Ureter (tissue), 1 donor: ENCODE measurements around the gene HSPA1A. TPM values are rescaled to one million over a fixed set of nuclear protein-coding genes. Genes with fewer than 3 reads are reported as not detected.
"Not testable (repeated sequence)": the region's sequence is repeated elsewhere in the genome, so short reads cannot be mapped to it uniquely, and the experiment has no call there.

Source experiments
- DNase-seq: peaks from one replicate; pipeline ENCODE4 v3.0.0-alpha.2; 2020; ENCODE audit warnings: low spot score
- total RNA-seq: library from RNA; stranded (reverse); gene quantifications from one replicate; pipeline ENCODE4 v1.2.4, GENCODE V29; 2023
- donor health status: DM: yes; HTN: yes; CAD: no.

The HSPA1A gene
- total RNA-seq, 1 donor from 2014 or later = 191 TPM

GRCh38 chr6:31781244-31782125 lies 33.9 kb upstream of the HSPA1A start:
- DNase-seq = no peak

- no peak for DNase-seq
These were observed 33.1 kb upstream of the HSPA1A start for GRCh38 chr6:31782126-31782855.

DNA sequence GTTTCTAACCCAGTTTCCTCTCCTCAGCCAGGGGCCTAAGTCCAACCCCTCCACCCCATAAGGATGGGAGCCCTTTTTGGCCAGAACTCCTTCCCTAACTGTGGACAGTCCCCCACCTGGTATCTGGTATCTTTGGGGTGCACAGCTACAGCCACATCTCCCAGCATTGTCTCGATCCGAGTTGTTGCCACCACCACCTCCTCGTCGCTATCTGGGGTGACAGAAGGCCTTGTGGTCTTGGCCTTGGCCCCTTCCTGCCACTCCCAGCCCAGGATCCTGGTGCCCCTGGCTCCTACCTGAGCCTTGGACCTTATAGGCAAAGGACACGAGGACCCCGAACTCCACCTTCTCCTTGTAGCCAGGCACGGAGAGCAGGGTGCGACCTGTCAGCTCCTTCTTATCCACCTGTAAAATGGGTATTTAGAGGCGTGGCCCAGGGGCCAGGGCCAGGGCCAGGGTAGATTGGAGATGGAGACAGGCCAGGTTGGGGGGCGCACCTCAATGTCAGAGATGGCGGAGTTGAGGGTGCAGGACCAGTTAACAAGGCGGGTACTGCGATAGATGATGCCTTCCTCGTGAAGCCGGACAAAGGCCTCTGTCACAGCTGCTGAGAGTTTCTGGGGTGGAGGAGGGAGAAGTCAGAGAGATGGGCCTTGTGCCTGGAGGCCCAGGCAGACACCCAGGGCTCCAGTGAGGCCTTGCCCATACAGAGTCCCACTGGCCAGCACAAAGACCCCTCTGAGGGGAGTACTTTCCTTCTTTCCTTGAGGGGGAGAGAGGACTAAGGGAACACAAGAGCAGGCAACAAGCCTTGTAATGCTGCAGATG lies 31.0 kb upstream of the HSPA1A start:
- DNase-seq = no peak

DNA sequence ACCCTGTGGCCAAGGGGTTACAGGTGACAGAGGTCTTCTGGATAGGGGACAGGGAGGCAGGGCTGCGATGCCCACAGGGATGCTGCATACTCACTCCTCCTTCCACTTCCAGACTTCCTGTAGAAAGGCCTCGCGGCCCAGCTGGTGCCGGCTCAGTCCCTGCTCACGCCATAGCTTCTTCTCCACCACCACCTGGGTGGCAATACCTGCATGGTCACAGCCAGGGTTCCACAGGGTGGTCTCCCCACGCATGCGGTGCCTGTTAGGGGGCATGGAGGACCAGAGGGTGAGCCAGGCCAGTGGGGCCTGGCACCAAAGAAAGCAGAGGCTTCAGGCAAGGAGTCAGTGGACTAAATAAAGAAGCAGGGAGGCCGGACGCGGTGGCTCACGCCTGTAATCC lies 29.9 kb upstream of the HSPA1A start:
- no peak for DNase-seq

DNA sequence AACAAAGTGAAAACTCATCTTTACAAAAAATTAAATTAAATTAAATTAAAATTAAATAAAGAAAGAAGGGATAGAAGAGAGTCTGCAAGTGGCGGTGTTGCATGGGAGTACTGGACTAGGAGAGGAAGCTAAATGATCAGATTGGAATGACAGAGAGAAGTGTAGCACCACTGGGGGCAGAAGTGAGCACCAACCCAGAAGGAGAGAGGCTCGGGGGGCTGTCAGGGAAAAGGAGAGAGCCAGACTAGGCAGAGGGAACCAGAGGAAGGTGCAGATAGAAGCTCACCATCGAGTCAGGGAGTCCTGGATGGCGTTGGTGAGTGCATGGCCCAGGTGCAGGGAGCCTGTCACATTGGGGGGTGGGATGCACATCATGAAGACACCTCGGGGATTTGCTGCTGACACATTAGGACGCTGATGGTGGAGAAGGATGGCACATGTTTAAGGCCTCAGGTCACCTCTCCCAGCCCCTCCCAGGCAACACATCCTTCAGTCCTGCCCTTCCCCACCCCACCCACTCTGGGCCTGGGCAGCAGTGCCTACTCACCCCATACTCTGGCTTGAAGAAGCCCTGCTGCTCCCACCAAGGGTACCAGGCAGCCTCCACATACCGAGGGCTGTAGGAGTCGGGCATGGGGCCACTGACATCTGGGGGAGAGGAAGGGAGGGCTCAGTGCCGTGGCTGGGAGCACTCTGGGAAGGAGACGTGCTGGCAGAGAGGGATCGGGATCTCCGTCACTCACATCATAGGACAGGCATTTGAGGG lies 23.8 kb upstream of the HSPA1A start:
- peak; percentile 60 for DNase-seq

GRCh38 chr6:31792090-31792374 lies 23.3 kb upstream of the HSPA1A start:
- no peak for DNase-seq

GRCh38 chr6:31792761-31793171 lies 22.6 kb upstream of the HSPA1A start:
- no peak for DNase-seq

DNA sequence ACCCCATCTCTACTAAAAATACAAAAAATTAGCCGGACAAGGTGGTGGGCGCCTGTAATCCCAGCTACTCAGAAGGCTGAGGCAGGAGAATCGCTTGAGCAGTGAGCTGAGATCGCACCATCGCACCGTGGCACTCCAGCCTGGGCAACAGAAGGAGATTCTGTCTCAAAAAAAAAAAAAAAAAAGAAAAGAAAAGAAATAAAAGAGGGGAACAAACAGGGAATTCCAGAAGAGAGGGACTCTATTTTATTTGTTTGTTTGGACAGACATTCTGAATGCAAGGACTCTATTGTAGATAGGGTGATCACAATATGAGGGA lies 21.5 kb upstream of the HSPA1A start:
- not testable (repeated sequence) for DNase-seq

DNA sequence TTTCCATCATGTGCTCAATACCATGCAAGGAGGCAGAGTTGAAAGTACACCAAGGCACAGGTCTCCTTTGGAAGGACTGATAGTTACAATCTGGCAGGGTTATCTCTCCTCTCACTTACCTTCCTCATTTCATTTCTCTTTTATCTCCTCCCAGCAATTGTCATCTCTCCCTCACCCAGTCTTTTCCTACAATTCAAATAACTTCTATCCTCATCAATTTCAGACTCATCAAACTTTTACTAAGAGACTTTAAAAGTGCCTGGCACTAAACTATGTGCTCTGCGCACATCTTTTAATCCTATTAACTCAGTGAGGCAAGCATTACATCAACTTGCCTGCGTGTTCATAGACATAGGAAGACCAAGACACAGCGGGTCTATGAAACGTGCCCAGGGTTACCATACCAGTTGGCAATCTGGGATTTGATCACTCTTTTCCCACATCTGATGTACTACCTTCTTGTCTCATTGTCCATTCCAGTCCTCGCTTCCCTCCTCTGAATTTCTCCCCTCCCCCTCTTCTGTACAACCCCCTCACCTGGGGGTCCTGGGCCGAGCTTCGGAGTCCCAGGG lies 21.0 kb upstream of the HSPA1A start:
- no peak for DNase-seq

GRCh38 chr6:31794866-31795615 lies 20.3 kb upstream of the HSPA1A start:
- DNase-seq = no peak

- peak; percentile 93 for DNase-seq
These were observed 19.6 kb upstream of the HSPA1A start, which contains the start of gene VARS1 for GRCh38 chr6:31795616-31796298. Gene VARS1 (minus strand): TSS chr6:31795752. CDS start chr6:31795217, 535 bp downstream.

GRCh38 chr6:31796993-31797385 lies 18.4 kb upstream of the HSPA1A start:
- no peak for DNase-seq

GRCh38 chr6:31797588-31797987 lies 17.8 kb upstream of the HSPA1A start:
- DNase-seq = no peak

DNA sequence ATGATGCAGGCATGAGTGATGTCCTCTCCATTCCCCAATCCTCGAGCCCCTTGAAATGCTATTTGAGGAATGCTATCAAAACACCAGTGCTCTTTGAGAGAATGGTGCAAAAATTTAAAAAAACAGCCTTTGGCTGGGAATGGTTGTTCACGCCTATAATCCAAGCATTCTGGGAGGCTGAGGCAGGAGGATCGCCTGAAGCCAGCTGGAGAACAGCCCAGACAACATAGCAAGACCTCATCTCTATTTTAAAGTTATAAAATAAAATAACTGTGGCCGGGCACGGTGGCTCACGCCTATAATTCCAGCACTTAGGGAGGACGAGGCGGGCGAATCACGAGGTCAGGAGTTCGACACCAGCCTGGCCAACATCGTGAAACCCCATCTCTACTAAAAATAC lies 15.6 kb upstream of the HSPA1A start:
- no peak for DNase-seq

DNA sequence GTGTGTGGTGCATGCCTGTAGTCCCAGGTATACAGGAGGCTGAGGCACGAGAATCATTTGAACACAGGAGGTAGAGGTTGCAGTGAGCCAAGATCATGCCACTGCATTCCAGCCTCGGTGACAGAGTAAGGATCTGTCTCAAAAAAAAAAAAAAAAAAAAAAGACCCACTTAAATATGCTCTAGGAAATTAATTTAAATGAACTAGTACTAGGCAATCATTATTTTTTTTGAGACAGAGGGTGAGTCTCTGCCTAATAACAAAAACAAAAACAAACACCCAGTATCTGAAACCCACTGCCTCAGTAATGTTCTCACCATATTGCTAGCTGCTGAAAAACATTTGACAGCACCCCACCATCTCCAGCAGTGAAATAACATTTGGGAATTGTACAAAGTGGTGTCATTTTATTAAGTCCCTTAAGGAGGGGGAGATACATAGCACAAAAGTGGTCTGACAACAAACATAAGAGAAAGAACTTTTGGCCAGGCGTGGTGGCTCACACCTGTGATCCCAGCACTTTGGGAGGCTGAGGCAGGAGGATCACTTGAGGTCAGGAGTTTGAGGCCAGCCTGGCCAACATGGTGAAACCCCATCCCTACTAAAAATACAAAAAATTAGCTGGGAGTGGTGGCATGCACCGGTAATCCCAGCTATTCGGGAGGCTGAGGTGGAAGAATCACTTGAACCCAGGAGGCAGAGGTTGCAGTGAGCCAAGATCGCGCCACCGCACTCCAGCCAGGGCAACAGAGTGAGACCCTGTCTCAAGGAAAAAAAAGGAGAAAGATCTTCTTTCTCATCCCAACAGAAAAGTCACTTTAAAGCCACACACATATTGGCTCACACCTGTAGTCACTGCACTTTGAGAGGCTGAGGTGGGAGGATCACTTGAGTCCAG lies 14.1 kb upstream of the HSPA1A start:
- not testable (repeated sequence) for DNase-seq

DNA sequence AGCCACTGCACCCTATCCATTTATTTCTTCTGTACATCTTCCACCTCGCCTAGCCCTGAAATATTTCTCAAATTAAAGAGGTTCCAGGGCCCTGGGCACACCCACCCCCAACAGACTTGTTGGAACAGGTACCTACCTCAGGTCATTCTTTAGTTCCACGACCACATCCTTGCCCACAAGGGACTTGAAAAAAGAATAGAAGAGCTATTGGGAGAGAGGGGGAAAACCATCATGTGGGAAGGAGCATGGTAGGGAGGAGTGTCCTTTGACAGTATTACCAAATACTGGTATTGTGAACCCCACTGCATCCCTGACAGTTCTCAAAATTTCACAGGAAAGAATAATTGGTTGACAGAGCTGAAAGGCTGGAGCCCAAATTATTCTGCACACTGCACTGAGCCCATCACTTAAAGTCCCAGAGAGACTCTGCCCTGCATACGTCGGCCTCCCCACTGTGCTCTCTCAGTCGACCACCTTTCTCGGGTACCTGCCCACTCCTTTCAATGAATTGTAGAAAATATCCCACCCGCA lies 9.3 kb upstream of the HSPA1A start:
- DNase-seq = no peak

DNA sequence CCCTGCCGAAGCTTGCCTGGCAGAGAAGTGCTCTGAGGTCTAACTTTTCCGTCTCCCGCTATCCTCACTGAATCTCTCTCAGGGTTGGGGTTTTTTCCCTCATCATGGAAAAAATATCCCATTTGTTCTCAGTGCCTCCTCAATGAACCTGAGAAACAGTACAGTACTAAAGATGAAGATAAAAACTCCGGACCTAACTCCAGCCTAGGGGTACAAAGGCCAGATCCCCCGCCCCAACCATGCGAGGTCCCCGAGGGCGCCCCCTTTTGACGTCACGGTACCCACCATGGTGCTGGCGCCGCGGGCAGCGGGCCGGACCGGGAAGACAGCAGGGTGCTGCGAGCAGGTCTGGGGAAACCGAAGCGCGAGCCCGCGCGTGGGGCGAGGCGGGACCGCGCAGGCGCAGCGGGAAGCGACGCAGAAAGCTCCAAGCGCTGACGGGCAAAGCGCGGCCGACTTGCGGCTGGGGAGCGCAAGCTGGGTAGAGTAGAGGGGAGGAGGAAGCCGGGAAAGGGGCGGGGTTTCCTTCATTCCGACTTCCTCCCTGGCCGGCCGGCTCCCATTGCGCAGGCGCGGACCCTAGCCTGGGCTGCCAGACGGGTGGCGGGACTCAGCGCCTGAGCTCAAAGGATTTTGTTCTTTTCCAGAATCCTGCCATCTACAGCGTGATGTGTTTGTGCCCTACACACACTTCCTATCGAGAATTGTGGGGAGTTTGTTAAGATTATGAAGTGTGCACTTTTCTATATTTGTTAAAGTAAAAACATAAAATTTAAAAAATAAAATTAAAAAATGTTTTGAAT lies 8.7 kb upstream of the HSPA1A start, which contains the start of gene LSM2:
LSM2 (minus strand) TSS at position 497 of the 803 bp plus-strand sequence; CDS start at position 288, 209 bp downstream.
- peak; percentile 97 for DNase-seq

DNA sequence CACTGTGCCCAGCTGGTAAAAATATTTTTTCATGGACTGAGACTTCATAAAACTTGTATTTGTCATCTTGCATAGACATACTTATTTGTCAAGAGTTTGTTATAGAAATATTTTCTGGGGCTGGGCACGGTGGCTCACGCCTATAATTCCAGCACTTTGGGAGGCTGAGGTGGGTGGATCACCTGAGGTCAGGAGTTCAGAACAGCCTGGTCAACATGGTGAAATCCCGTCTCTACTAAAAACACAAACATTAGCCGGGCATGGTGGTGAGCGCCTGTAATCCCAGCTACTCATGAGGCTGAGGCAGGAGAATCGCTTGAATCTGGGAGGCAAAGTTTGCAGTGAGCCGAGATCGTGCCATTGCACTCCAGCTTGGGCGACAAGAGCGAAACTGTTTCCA lies 6.7 kb upstream of the HSPA1A start:
- DNase-seq = not testable (repeated sequence)
